GM23248 (cell line): Measurements from ENCODE around the gene SMYD3.

ENCODE experiments used
- EZH2 ChIP-seq: fragments of 200-600 bp; sonication (generic); IDR thresholded peaks from 2 replicates; pipeline ENCODE4 v1.6.1; 2018; ENCODE audit warnings: antibody characterized with exemption, mild to moderate bottlenecking; ENCODE audit not compliant: insufficient read depth, poor library complexity, severe bottlenecking
- EZH2phosphoT487 ChIP-seq: fragments of 200-600 bp; sonication (generic); IDR thresholded peaks from 2 replicates; pipeline ENCODE4 v1.6.1; 2018; ENCODE audit warnings: antibody characterized with exemption, moderate library complexity, mild to moderate bottlenecking, low read depth; ENCODE audit not compliant: insufficient read depth

GRCh38 chr1:245962453-245962852 is 544.6 kb downstream of the SMYD3 start:
- TF ChIP-seq EZH2phosphoT487, result no peak
- TF ChIP-seq EZH2, result no peak
